K562 (cell line): ENCODE measurements around the gene RXRA. TPM values are rescaled to one million over a fixed set of nuclear protein-coding genes. Genes with fewer than 3 reads are reported as not detected.
A peak's percentile ranks its signal among the peaks of the same experiment; 100 is the strongest.

Experiments used
- CCAR2 ChIP-seq: fragments of 200-400 bp; formaldehyde crosslinking; IDR thresholded peaks from 2 replicates; pipeline ENCODE4 v1.6.1; 2017; ENCODE audit warnings: mild to moderate bottlenecking, low read depth, low read length
- CEBPG ChIP-seq, 3 experiments: fragments of 200-800 bp in 1 of 3; sonication (Bioruptor generic) in 1 of 3; sonication (generic) in 1 of 3; formaldehyde crosslinking in 1 of 3; IDR thresholded peaks in 2 of 3; conservative IDR thresholded peaks in 1 of 3; 2 replicates each; pipeline versions ENCODE4 v1.6.1 to v1.8.0; 2016 to 2022; ENCODE audit warnings: missing compliant biosample characterization in 2 of 3, missing genetic modification characterization in 2 of 3, mild to moderate bottlenecking in 1 of 3, missing genetic modification reagents in 1 of 3
- ESRRA ChIP-seq: fragments of 450-650 bp; IDR thresholded peaks from 2 replicates; pipeline ENCODE4 v1.6.1; 2014; ENCODE audit warnings: low read depth, mild to moderate bottlenecking, moderate library complexity, borderline replicate concordance
- FOXA3 ChIP-seq, 2 experiments: fragments of 450-650 bp in 1 of 2; sonication (generic) in 1 of 2; formaldehyde crosslinking; IDR thresholded peaks in 1 of 2; conservative IDR thresholded peaks in 1 of 2; 2 replicates each; pipeline versions ENCODE4 v1.4.0 to v1.8.0; 2020 to 2022; ENCODE audit warnings: mild to moderate bottlenecking in 2 of 2, missing genetic modification reagents in 1 of 2
- GATAD2A ChIP-seq: fragments of 450-650 bp; IDR thresholded peaks from 2 replicates; pipeline ENCODE4 v1.6.1; 2017
- HDGF ChIP-seq: fragments of 450-650 bp; IDR thresholded peaks from 2 replicates; pipeline ENCODE4 v1.6.1; 2016
- MTF1 ChIP-seq: fragments of 250-450 bp; sonication (Bioruptor Pico); IDR thresholded peaks from 2 replicates; pipeline ENCODE4 v1.9.0; 2021; ENCODE audit warnings: moderate library complexity, mild to moderate bottlenecking, inconsistent platforms, borderline replicate concordance
- NCOA2 ChIP-seq, 2 experiments: fragments of 450-650 bp; IDR thresholded peaks; 2 replicates each; pipeline ENCODE4 v1.6.1; 2018; ENCODE audit warnings: mild to moderate bottlenecking in 2 of 2, moderate library complexity in 1 of 2; ENCODE audit not compliant: partially characterized antibody in 2 of 2
- NFATC3 ChIP-seq: fragments of 450-650 bp; IDR thresholded peaks from 2 replicates; pipeline ENCODE4 v1.6.1; 2017; ENCODE audit warnings: mild to moderate bottlenecking
- NONO ChIP-seq, 2 experiments: fragments of 200-400 bp in 1 of 2; fragments of 450-650 bp in 1 of 2; formaldehyde crosslinking in 1 of 2; IDR thresholded peaks; 2 replicates each; pipeline ENCODE4 v1.6.1; 2017; ENCODE audit warnings: low read depth in 2 of 2, mild to moderate bottlenecking in 2 of 2, moderate library complexity in 2 of 2, low read length in 1 of 2
- POU5F1 ChIP-seq: fragments of 150-350 bp; IDR thresholded peaks from 2 replicates; pipeline ENCODE4 v1.6.1; 2014; ENCODE audit warnings: borderline replicate concordance, low read length, low read depth, mild to moderate bottlenecking; ENCODE audit not compliant: partially characterized antibody
- SAFB ChIP-seq: fragments of 200-400 bp; formaldehyde crosslinking; IDR thresholded peaks from 2 replicates; pipeline ENCODE4 v1.6.1; 2017; ENCODE audit warnings: low read depth, low read length, borderline replicate concordance
- TAL1 ChIP-seq: fragments of 450-650 bp; IDR thresholded peaks from 2 replicates; pipeline ENCODE4 v1.6.1; 2016; ENCODE audit warnings: mild to moderate bottlenecking
- TSC22D4 ChIP-seq: fragments of 450-650 bp; IDR thresholded peaks from 2 replicates; pipeline ENCODE4 v1.6.1; 2016; ENCODE audit warnings: missing genetic modification characterization, missing biosample characterization, control low read depth
- U2AF1 ChIP-seq: fragments of 200-400 bp; formaldehyde crosslinking; optimal IDR thresholded peaks from 2 replicates; pipeline ENCODE3; 2017; ENCODE audit warnings: mild to moderate bottlenecking, low read depth, low read length, moderate library complexity
- ZNF134 ChIP-seq: fragments of 250-450 bp; sonication (Bioruptor Pico); conservative IDR thresholded peaks from 2 replicates; pipeline ENCODE4 v1.4.0; 2020
- ZNF24 ChIP-seq: fragments of 450-650 bp; IDR thresholded peaks from 2 replicates; pipeline ENCODE4 v1.6.1; 2016
- ZSCAN29 ChIP-seq: fragments of 450-650 bp; IDR thresholded peaks from 2 replicates; pipeline ENCODE4 v1.6.1; 2017
- polyA plus RNA-seq, 8 experiments: library from polyadenylated mRNA; depleted of rRNA in 4 of 8; stranded (reverse) in 5 of 8; unstranded in 3 of 8; fragments of >200 nt; fragmentation: Nextera tagmentation in 2 of 8; fragmentation: Illumina TruSeq in 1 of 8; extraction: Ambion mirVana in 2 of 8; extraction: Trizol in 1 of 8; gene quantifications; 2 replicates each; pipeline versions ENCODE4 v1.2.1 to v1.2.3, GENCODE V29; 2011 to 2014; ENCODE audit warnings: inconsistent platforms in 1 of 8, missing spikeins in 1 of 8
- total RNA-seq, 7 experiments: library from RNA; depleted of rRNA in 6 of 7; stranded (reverse); fragments of >200 nt in 6 of 7; fragmentation: Illumina TruSeq in 2 of 7; extraction: Trizol in 2 of 7; gene quantifications; 2 replicates each; pipeline versions ENCODE4 v1.2.1 to v1.2.3, GENCODE V29; 2011 to 2021; ENCODE audit warnings: low replicate concordance in 1 of 7
- TF ChIP-seq, protein P1 (sequence below): conservative IDR thresholded peaks from 2 replicates; pipeline ENCODE4 v1.6.1; 2011; ENCODE audit warnings: low read depth, mild to moderate bottlenecking, low read length; ENCODE audit not compliant: control insufficient read depth
- TF ChIP-seq, protein P2 (sequence below): fragments of 450-650 bp; formaldehyde crosslinking; IDR thresholded peaks from 2 replicates; pipeline ENCODE4 v1.4.0; 2020; ENCODE audit warnings: mild to moderate bottlenecking, mixed read lengths
- TF ChIP-seq, protein P3 (sequence below): fragments of 250-450 bp; sonication (Bioruptor Pico); IDR thresholded peaks from 2 replicates; pipeline ENCODE4 v1.8.0; 2022; ENCODE audit warnings: inconsistent platforms, mild to moderate bottlenecking, moderate library complexity, borderline replicate concordance
- TF ChIP-seq, protein P4 (sequence below): sonication (generic); formaldehyde crosslinking; IDR thresholded peaks from 2 replicates; pipeline ENCODE4 v1.8.0; 2022; ENCODE audit warnings: mild to moderate bottlenecking, missing genetic modification reagents
- TF ChIP-seq, protein P5 (sequence below): fragments of 250-450 bp; sonication (Bioruptor Pico); IDR thresholded peaks from 2 replicates; pipeline ENCODE4 v1.8.0; 2021; ENCODE audit warnings: mild to moderate bottlenecking, moderate library complexity

Gene RXRA
- total and polyA plus RNA-seq, 9 of the 15 experiments (the other 6 are each of a cell fraction or from before 2014, with no cell fraction given) = 0.35 to 23.6 (median 4.6) TPM

- TF ChIP-seq POU5F1 (no peak), TAL1 (peak; percentile 69), FOXA3 (CRISPR knock-in tag; conservative IDR thresholded peaks at IDR 0.05 in 1 of 2, IDR thresholded peaks at IDR 0.05 in 1 of 2) (no peak), ZNF24 (no peak), NONO (IDR thresholded peaks at IDR 0.05; ENCODE audit: low read depth in 2 of 2, low read length in 1 of 2) (no peak), ZSCAN29 (no peak), U2AF1 (no peak), ZNF134 (no peak), CCAR2 (no peak), SAFB (no peak), ESRRA (no peak), NCOA2 (IDR thresholded peaks at IDR 0.05; ENCODE audit: partially characterized antibody in 2 of 2) (no peak), MTF1 (no peak), HDGF (no peak), GATAD2A (0 out of 2 replicates have a peak, but pooled peaks have one; percentile 23), CEBPG (CRISPR knock-in tag; IDR thresholded peaks at IDR 0.05) (no peak), CEBPG (tag; conservative IDR thresholded peaks at IDR 0.05 in 1 of 2, IDR thresholded peaks at IDR 0.05 in 1 of 2) (no peak), NFATC3 (no peak), TSC22D4 (no peak)
- TF ChIP-seq, protein P1, sequence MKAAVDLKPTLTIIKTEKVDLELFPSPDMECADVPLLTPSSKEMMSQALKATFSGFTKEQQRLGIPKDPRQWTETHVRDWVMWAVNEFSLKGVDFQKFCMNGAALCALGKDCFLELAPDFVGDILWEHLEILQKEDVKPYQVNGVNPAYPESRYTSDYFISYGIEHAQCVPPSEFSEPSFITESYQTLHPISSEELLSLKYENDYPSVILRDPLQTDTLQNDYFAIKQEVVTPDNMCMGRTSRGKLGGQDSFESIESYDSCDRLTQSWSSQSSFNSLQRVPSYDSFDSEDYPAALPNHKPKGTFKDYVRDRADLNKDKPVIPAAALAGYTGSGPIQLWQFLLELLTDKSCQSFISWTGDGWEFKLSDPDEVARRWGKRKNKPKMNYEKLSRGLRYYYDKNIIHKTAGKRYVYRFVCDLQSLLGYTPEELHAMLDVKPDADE = no peak
- TF ChIP-seq, protein P2, sequence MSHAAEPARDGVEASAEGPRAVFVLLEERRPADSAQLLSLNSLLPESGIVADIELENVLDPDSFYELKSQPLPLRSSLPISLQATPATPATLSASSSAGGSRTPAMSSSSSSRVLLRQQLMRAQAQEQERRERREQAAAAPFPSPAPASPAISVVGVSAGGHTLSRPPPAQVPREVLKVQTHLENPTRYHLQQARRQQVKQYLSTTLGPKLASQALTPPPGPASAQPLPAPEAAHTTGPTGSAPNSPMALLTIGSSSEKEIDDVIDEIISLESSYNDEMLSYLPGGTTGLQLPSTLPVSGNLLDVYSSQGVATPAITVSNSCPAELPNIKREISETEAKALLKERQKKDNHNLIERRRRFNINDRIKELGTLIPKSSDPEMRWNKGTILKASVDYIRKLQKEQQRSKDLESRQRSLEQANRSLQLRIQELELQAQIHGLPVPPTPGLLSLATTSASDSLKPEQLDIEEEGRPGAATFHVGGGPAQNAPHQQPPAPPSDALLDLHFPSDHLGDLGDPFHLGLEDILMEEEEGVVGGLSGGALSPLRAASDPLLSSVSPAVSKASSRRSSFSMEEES = no peak
- TF ChIP-seq, protein P3, sequence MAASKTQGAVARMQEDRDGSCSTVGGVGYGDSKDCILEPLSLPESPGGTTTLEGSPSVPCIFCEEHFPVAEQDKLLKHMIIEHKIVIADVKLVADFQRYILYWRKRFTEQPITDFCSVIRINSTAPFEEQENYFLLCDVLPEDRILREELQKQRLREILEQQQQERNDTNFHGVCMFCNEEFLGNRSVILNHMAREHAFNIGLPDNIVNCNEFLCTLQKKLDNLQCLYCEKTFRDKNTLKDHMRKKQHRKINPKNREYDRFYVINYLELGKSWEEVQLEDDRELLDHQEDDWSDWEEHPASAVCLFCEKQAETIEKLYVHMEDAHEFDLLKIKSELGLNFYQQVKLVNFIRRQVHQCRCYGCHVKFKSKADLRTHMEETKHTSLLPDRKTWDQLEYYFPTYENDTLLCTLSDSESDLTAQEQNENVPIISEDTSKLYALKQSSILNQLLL = no peak
- TF ChIP-seq, protein P4, sequence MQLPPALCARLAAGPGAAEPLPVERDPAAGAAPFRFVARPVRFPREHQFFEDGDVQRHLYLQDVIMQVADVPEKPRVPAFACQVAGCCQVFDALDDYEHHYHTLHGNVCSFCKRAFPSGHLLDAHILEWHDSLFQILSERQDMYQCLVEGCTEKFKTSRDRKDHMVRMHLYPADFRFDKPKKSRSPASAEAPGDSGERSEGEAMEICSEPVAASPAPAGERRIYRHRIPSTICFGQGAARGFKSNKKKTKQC (CRISPR knock-in tag) = no peak
- TF ChIP-seq, protein P5, sequence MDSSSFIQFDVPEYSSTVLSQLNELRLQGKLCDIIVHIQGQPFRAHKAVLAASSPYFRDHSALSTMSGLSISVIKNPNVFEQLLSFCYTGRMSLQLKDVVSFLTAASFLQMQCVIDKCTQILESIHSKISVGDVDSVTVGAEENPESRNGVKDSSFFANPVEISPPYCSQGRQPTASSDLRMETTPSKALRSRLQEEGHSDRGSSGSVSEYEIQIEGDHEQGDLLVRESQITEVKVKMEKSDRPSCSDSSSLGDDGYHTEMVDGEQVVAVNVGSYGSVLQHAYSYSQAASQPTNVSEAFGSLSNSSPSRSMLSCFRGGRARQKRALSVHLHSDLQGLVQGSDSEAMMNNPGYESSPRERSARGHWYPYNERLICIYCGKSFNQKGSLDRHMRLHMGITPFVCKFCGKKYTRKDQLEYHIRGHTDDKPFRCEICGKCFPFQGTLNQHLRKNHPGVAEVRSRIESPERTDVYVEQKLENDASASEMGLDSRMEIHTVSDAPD (CRISPR knock-in tag) = no peak
Measured at GRCh38 chr9:134316449-134317160, 9.7 kb upstream of the RXRA start (continued).
